ENCODE results near the gene ELOVL1. TPM values are rescaled to one million over a fixed set of nuclear protein-coding genes. Genes with fewer than 3 reads are reported as not detected.

The ELOVL1 gene
- total and polyA plus RNA-seq, 2 of the 13 experiments (the other 11 are each of a cell fraction or from before 2014, with no cell fraction given) = 55.2 to 77.4 TPM

DNA sequence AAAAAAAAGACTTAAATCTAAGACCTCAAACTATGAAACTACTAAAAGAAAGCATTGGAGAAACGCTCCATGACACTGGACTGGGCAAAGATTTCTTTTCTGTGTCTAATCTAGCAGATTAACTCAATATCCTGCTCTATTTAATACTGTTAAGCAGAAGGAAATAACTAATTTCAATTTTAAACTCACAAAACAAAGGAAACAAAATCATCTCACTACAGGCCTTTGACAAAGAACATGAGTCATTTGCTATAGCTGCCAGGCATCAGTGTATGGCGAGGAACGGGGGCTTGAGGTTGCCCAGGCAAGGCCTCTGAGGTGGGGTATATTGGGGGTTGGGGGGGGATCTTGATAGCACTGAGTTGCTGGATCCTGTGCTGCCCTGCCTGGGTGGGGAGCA, 42.8 kb upstream of the ELOVL1 start:
- 94% methylated on average over 3 of the region's 3 CpGs for WGBS (ENCODE audit: low lambda C conversion rate)
- Histone ChIP-seq H3K79me2 (ENCODE audit: insufficient read depth, low read length) (no peaks in the 10 kb centered on the region), H4K20me1 (ENCODE audit: insufficient read depth, low read length) (no peaks in the 10 kb centered on the region), H3K9me3 (ENCODE audit: low read length) (no peaks in the 10 kb centered on the region), H3K4me2 (ENCODE audit: low read depth, low read length) (no peak overlapping the region), H3K36me3 (replicated peaks in 1 of 2; ENCODE audit: control insufficient read depth in 1 of 2, insufficient read depth in 2 of 2, low read length in 2 of 2) (peaks cover 4 to 12% of the 10 kb centered on the region in 2 experiments; a peak in 2 of 5 replicates), H3K9ac (ENCODE audit: insufficient read depth, low read depth, low read length) (no peak overlapping the region), H2AFZ (ENCODE audit: low read length) (no peak overlapping the region), H3K27ac (ENCODE audit: extremely low read length, insufficient read depth, low read length) (no peak overlapping the region), H3K4me1 (ENCODE audit: insufficient read depth, low read length) (peaks cover 10% of the 10 kb centered on the region), H3K27me3 (ENCODE audit: control insufficient read depth in 1 of 2, insufficient read depth in 2 of 2, low read length in 2 of 2) (no peaks in the 10 kb centered on the region), H3K4me3 (replicated peaks in 1 of 3; ENCODE audit: insufficient read depth in 1 of 3, low read depth in 2 of 3, low read length in 3 of 3) (no peak overlapping the region)
- FAIRE-seq (no peak), DNase-seq (ENCODE audit: low spot score) (no peak), ATAC-seq (no peak)
- BruUV-seq (replicated peaks) = no TSS peak
- intact Hi-C loops (cut with micrococcal nuclease; ENCODE audit: unreplicated experiment) (no loop called here), in situ Hi-C loops (cut with HindIII; ENCODE audit: extremely low pct_ligation_motif_present, low pct_unique_long_range_greater_than_20kb) (loop anchor here (5.0 to 25.0 kb wide), 2 partner anchors 183 to 498 kb away; no protein-coding TSS in a partner anchor)
- TF ChIP-seq, protein P1, sequence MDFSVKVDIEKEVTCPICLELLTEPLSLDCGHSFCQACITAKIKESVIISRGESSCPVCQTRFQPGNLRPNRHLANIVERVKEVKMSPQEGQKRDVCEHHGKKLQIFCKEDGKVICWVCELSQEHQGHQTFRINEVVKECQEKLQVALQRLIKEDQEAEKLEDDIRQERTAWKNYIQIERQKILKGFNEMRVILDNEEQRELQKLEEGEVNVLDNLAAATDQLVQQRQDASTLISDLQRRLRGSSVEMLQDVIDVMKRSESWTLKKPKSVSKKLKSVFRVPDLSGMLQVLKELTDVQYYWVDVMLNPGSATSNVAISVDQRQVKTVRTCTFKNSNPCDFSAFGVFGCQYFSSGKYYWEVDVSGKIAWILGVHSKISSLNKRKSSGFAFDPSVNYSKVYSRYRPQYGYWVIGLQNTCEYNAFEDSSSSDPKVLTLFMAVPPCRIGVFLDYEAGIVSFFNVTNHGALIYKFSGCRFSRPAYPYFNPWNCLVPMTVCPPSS (IDR thresholded peaks at IDR 0.05) = no peak
- TF ChIP-seq ZFP90 (CRISPR knock-in tag; IDR thresholded peaks at IDR 0.05; ENCODE audit: borderline replicate concordance) (no peak), ZNF782 (CRISPR knock-in tag; IDR thresholded peaks at IDR 0.05; ENCODE audit: borderline replicate concordance) (no peak), PHF5A (CRISPR knock-in tag; IDR thresholded peaks at IDR 0.05; ENCODE audit: low read depth, unreplicated experiment) (no peak), ARNTL (CRISPR knock-in tag; IDR thresholded peaks at IDR 0.05) (no peak), ZNF589 (CRISPR knock-in tag; conservative IDR thresholded peaks at IDR 0.05) (no peak)
- ChIA-PET POLR2A (no interaction called here), CTCF (ENCODE audit: low intra/inter-chr PET ratio, low total read pairs) (no interaction called here)

DNA sequence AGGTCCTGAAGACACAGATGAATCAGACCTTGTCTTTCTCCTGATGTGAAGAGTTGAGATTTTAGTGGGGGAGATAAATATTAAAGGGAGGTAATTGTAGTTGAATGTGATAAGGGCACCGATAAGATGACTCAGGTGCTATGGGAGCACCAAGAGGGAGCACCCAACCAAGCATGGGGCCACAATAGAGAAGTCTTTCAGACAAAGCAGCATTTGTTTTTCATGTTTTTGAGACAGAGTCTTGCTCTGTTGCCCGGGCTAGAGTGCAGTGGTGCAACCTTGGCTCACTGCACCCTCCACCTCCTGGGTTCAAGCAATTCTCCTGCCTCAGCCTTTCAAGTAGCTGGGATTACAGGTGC, 38.0 kb upstream of the ELOVL1 start:
- Histone ChIP-seq H3K27ac (ENCODE audit: extremely low read length, insufficient read depth, low read length) (no peak overlapping the region), H3K4me2 (ENCODE audit: low read depth, low read length) (no peak overlapping the region), H2AFZ (ENCODE audit: low read length) (no peak overlapping the region), H3K27me3 (ENCODE audit: control insufficient read depth in 1 of 2, insufficient read depth in 2 of 2, low read length in 2 of 2) (no peaks in the 10 kb centered on the region), H4K20me1 (ENCODE audit: insufficient read depth, low read length) (no peaks in the 10 kb centered on the region), H3K9ac (ENCODE audit: insufficient read depth, low read depth, low read length) (no peak overlapping the region), H3K4me3 (replicated peaks in 1 of 3; ENCODE audit: insufficient read depth in 1 of 3, low read depth in 2 of 3, low read length in 3 of 3) (no peak overlapping the region), H3K79me2 (ENCODE audit: insufficient read depth, low read length) (no peaks in the 10 kb centered on the region), H3K4me1 (ENCODE audit: insufficient read depth, low read length) (peaks cover 10% of the 10 kb centered on the region), H3K9me3 (ENCODE audit: low read length) (no peaks in the 10 kb centered on the region), H3K36me3 (replicated peaks in 1 of 2; ENCODE audit: control insufficient read depth in 1 of 2, insufficient read depth in 2 of 2, low read length in 2 of 2) (peaks cover 9 to 24% of the 10 kb centered on the region in 2 experiments; a peak in 4 of 5 replicates)
- ATAC-seq = no peak
- no peak for FAIRE-seq
- DNase-seq (ENCODE audit: low spot score) = no peak
- in situ Hi-C loops (cut with HindIII; ENCODE audit: extremely low pct_ligation_motif_present, low pct_unique_long_range_greater_than_20kb) (loop anchor here (25.0 kb wide), 1 partner anchor 494 kb away; no protein-coding TSS in a partner anchor), intact Hi-C loops (cut with micrococcal nuclease; ENCODE audit: unreplicated experiment) (no loop called here)
- TF ChIP-seq, protein P2, sequence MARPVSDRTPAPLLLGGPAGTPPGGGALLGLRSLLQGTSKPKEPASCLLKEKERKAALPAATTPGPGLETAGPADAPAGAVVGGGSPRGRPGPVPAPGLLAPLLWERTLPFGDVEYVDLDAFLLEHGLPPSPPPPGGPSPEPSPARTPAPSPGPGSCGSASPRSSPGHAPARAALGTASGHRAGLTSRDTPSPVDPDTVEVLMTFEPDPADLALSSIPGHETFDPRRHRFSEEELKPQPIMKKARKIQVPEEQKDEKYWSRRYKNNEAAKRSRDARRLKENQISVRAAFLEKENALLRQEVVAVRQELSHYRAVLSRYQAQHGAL (CRISPR knock-in tag; IDR thresholded peaks at IDR 0.05; ENCODE audit: not compliant biosample characterization) = no peak
- TF ChIP-seq ZNF263 (CRISPR knock-in tag; IDR thresholded peaks at IDR 0.05) (peak; percentile 91), ZNF33A (CRISPR knock-in tag; IDR thresholded peaks at IDR 0.05; ENCODE audit: borderline replicate concordance) (no peak), ZNF672 (CRISPR knock-in tag; IDR thresholded peaks at IDR 0.05) (no peak), NONO (IDR thresholded peaks at IDR 0.05) (no peak), NONO (CRISPR knock-in tag; conservative IDR thresholded peaks at IDR 0.05) (no peak)
- ChIA-PET CTCF (ENCODE audit: low intra/inter-chr PET ratio, low total read pairs) (no interaction called here), POLR2A (no interaction called here)
- WGBS (ENCODE audit: low lambda C conversion rate) = 90% methylated on average over 2 of the region's 2 CpGs
- no TSS peak for BruUV-seq (replicated peaks)
